AG10803 (cell line): ENCODE results near the gene ADGRD1.

ENCODE experiments used
- DNase-seq: peaks from one replicate; pipeline ENCODE4 v3.0.0; 2010; ENCODE audit warnings: low read depth
- H3K4me3 ChIP-seq: 2 replicates; pipeline ENCODE4 v1.5.1; 2011; ENCODE audit warnings: mild to moderate bottlenecking, low read length, control low read depth
- CTCF ChIP-seq: conservative IDR thresholded peaks from 2 replicates; pipeline ENCODE4 v1.5.1; 2011; ENCODE audit warnings: mild to moderate bottlenecking, low read length, control low read depth, inconsistent platforms

The ADGRD1 gene

GRCh38 chr12:131010396-131011131 lies 56.9 kb downstream of the ADGRD1 start:
- no peak for TF ChIP-seq CTCF
- DNase-seq = no peak
- no peak overlapping the region for H3K4me3 ChIP-seq

- TF ChIP-seq CTCF = no peak
- peak; percentile 67 for DNase-seq
Observed at GRCh38 chr12:131011165-131012079, 57.7 kb downstream of the ADGRD1 start.

GRCh38 chr12:131012279-131013069 lies 58.8 kb downstream of the ADGRD1 start:
- TF ChIP-seq CTCF = no peak
- H3K4me3 ChIP-seq = no peak overlapping the region
- DNase-seq = no peak

More at GRCh38 chr12:131011165-131012079, 57.7 kb downstream of the ADGRD1 start:
- no peak overlapping the region for H3K4me3 ChIP-seq

GRCh38 chr12:131013118-131013517 lies 59.4 kb downstream of the ADGRD1 start:
- no peak overlapping the region for H3K4me3 ChIP-seq
- DNase-seq = no peak
- no peak for TF ChIP-seq CTCF

- no peak for TF ChIP-seq CTCF
- H3K4me3 ChIP-seq = no peak overlapping the region
- DNase-seq = no peak
Observed at GRCh38 chr12:131014343-131014742, 60.6 kb downstream of the ADGRD1 start.

GRCh38 chr12:131015581-131016337 lies 62.1 kb downstream of the ADGRD1 start:
- DNase-seq = no peak
- no peak overlapping the region for H3K4me3 ChIP-seq
- no peak for TF ChIP-seq CTCF
